CD4-positive, CD25-positive, alpha-beta regulatory T cell (primary cell): ENCODE measurements around the gene TLNRD1. TPM values are rescaled to one million over a fixed set of nuclear protein-coding genes. Genes with fewer than 3 reads are reported as not detected.

ENCODE experiments used
- ATAC-seq, 2 donors: fragments of 150-1000 bp; cut with Tn5 transposase; one replicate each; pipeline ENCODE4 v1.10.0; 2021; ENCODE audit warnings: low read depth in 2 of 2, moderate number of reproducible peaks in 2 of 2, moderate library complexity in 1 of 2
- DNase-seq, 3 donors: peaks; one replicate each; pipeline versions ENCODE4 v3.0.0 to v3.0.0-alpha.2; 2012 to 2022; ENCODE audit warnings: mixed read lengths in 1 of 3
- H3K27ac ChIP-seq: one replicate; pipeline ENCODE4 v1.7.0; 2013; ENCODE audit warnings: mild to moderate bottlenecking, low read length; ENCODE audit not compliant: insufficient read depth, poor library complexity, severe bottlenecking
- H3K27me3 ChIP-seq: one replicate; pipeline ENCODE4 v1.7.0; 2013; ENCODE audit warnings: low read length; ENCODE audit not compliant: control insufficient read depth, insufficient read depth
- H3K36me3 ChIP-seq: one replicate; pipeline ENCODE4 v1.7.0; 2013; ENCODE audit warnings: mild to moderate bottlenecking, low read length, moderate library complexity; ENCODE audit not compliant: control insufficient read depth, insufficient read depth
- H3K4me1 ChIP-seq: 2 replicates; pipeline ENCODE4 v1.7.0; 2013; ENCODE audit warnings: mild to moderate bottlenecking, low read length; ENCODE audit not compliant: insufficient read depth, control insufficient read depth, poor library complexity, severe bottlenecking
- H3K4me3 ChIP-seq: one replicate; pipeline ENCODE4 v1.7.0; 2013; ENCODE audit warnings: low read depth, mild to moderate bottlenecking, low read length, moderate library complexity
- H3K9me3 ChIP-seq, 2 experiments: 1 replicate in 1 of 2; 2 replicates in 1 of 2; pipeline ENCODE4 v1.7.0; 2013; ENCODE audit warnings: low read length in 2 of 2, mild to moderate bottlenecking in 1 of 2, moderate library complexity in 1 of 2; ENCODE audit not compliant: control insufficient read depth in 2 of 2
- H3K27ac Mint-ChIP-seq, 3 donors: one replicate each; pipeline ENCODE4 v1.8.0; 2020 to 2022; ENCODE audit warnings: mild to moderate bottlenecking in 3 of 3, mixed read lengths in 3 of 3, moderate library complexity in 2 of 3
- H3K27me3 Mint-ChIP-seq: one replicate; pipeline ENCODE4 v1.8.0; 2022; ENCODE audit warnings: mild to moderate bottlenecking, mixed read lengths
- H3K36me3 Mint-ChIP-seq: one replicate; pipeline ENCODE4 v1.8.0; 2020; ENCODE audit warnings: mixed read lengths
- H3K4me1 Mint-ChIP-seq, 4 donors: one replicate each; pipeline ENCODE4 v1.8.0; 2020 to 2022; ENCODE audit warnings: mixed read lengths in 4 of 4, mild to moderate bottlenecking in 1 of 4
- H3K4me3 Mint-ChIP-seq, 4 donors: one replicate each; pipeline ENCODE4 v1.8.0; 2020 to 2022; ENCODE audit warnings: mild to moderate bottlenecking in 4 of 4, mixed read lengths in 4 of 4, moderate library complexity in 3 of 4
- H3K9me3 Mint-ChIP-seq, 7 donors: one replicate each; pipeline ENCODE4 v1.8.0; 2020 to 2022; ENCODE audit warnings: mixed read lengths in 7 of 7, mild to moderate bottlenecking in 3 of 7, moderate library complexity in 2 of 7
- polyA plus RNA-seq, 4 donors: library from polyadenylated mRNA; unstranded; fragments of 300-500 nt; fragmentation: Illumina TruSeq; gene quantifications; one replicate each; pipeline ENCODE4 v1.2.3, GENCODE V29; 2021
- total RNA-seq: library from RNA; stranded (reverse); gene quantifications from one replicate; pipeline ENCODE4 v1.2.3, GENCODE V29; 2022

The TLNRD1 gene
- total and polyA plus RNA-seq, 5 donors from 2014 or later: 3.1 to 17.7 (median 4.6) TPM

GRCh38 chr15:80996247-80996646 is 4.5 kb upstream of the TLNRD1 start:
- H3K27me3 Mint-ChIP-seq: no peaks in the 10 kb centered on the region
- DNase-seq (peak in 1 of 3 donors; percentile 63), ATAC-seq (no peak)
- H3K27me3 ChIP-seq: no peaks in the 10 kb centered on the region
- peaks cover 23 to 51% (median 30%) of the 10 kb centered on the region in 4 donors for H3K4me1 Mint-ChIP-seq
- H3K9me3 Mint-ChIP-seq: peaks cover 0 to 8% (median 0%) of the 10 kb centered on the region in 7 donors
- H3K4me3 ChIP-seq: no peak overlapping the region
- H3K27ac Mint-ChIP-seq: peak overlapping the region in 1 of 3 donors; percentile 17
- H3K27ac ChIP-seq: no peak overlapping the region
- H3K36me3 ChIP-seq: no peaks in the 10 kb centered on the region
- H3K9me3 ChIP-seq: peaks cover 0 to 3% of the 10 kb centered on the region in 2 experiments
- H3K4me3 Mint-ChIP-seq: peak overlapping the region in 1 of 4 donors; percentile 33
- no peaks in the 10 kb centered on the region for H3K36me3 Mint-ChIP-seq
- peaks cover 29% of the 10 kb centered on the region for H3K4me1 ChIP-seq

GRCh38 chr15:80997692-80998091 is 3.0 kb upstream of the TLNRD1 start:
- Mint-ChIP-seq H3K27me3 (no peaks in the 10 kb centered on the region), H3K27ac (peak overlapping the region in 2 of 3 donors; percentile 17 to 88), H3K4me1 (peaks cover 16 to 41% (median 22%) of the 10 kb centered on the region in 4 donors), H3K4me3 (peak overlapping the region in 2 of 4 donors; percentile 57 to 88), H3K36me3 (no peaks in the 10 kb centered on the region), H3K9me3 (peaks cover 0 to 8% (median 0%) of the 10 kb centered on the region in 7 donors)
- no peaks in the 10 kb centered on the region for H3K27me3 ChIP-seq
- peak overlapping the region; percentile 61 for H3K27ac ChIP-seq
- H3K9me3 ChIP-seq: peaks cover 0 to 3% of the 10 kb centered on the region in 2 experiments
- DNase-seq (no peak), ATAC-seq (no peak)
- H3K4me1 ChIP-seq: peaks cover 29% of the 10 kb centered on the region
- no peaks in the 10 kb centered on the region for H3K36me3 ChIP-seq
- no peak overlapping the region for H3K4me3 ChIP-seq

DNA sequence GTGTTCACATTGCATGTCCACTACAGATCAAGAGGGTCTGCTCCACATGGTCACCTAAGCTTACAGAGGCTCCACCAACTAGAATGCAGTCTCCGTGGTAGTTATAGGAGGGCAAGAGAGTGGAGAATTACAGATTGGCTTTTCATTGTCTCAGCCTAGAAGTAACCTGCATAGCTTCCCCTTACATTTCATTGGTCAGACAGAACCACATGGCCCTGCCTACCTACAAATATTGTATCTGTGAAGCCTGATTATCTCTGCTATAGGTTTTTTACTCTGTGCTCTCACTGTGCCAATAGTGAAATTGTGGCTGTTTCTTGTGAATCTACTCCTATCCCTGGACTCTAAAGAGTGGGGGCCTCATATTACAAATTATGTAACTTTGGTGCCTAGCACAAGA is 2.5 kb upstream of the TLNRD1 start:
- no peak overlapping the region for H3K4me3 ChIP-seq
- H3K27ac ChIP-seq: peak overlapping the region; percentile 61
- H3K27ac Mint-ChIP-seq: peak overlapping the region; percentile 76 to 92 (median 88)
- peaks cover 0 to 3% of the 10 kb centered on the region in 2 experiments for H3K9me3 ChIP-seq
- H3K4me3 Mint-ChIP-seq: peak overlapping the region; percentile 58 to 88 (median 73)
- H3K4me1 Mint-ChIP-seq: peaks cover 16 to 45% (median 22%) of the 10 kb centered on the region in 4 donors
- H3K9me3 Mint-ChIP-seq: peaks cover 0 to 8% (median 0%) of the 10 kb centered on the region in 7 donors
- ATAC-seq: no peak
- peak in 2 of 3 donors; percentile 30 to 40 for DNase-seq
- H3K4me1 ChIP-seq: peaks cover 34% of the 10 kb centered on the region
- H3K27me3 Mint-ChIP-seq: no peaks in the 10 kb centered on the region
- H3K36me3 Mint-ChIP-seq: peaks cover under 1% of the 10 kb centered on the region
- H3K27me3 ChIP-seq: no peaks in the 10 kb centered on the region
- H3K36me3 ChIP-seq: no peaks in the 10 kb centered on the region

DNA sequence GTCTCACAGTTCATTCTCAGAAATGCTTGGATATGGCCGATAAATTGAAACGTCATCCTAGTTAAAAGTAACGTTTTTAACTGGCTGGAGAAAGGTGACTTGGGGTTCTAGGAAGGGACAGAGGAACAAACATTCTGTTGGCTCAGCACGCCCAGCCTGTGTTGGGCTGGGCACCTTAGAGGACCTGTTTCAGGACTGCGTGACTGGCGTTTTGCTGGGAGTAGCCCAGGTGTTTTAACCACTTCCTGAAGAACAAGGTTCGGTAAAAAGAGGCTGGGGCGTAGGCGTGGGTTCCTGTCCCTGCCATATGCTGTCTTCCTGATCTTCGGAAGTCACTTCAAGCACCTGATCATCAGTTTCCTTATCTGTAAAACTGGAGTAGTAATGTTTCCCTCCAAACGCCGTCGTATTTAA is 1.1 kb upstream of the TLNRD1 start:
- Histone ChIP-seq H3K9me3 (peaks cover 0 to 3% of the 10 kb centered on the region in 2 experiments), H3K27me3 (no peaks in the 10 kb centered on the region), H3K4me1 (peaks cover 48% of the 10 kb centered on the region), H3K36me3 (peaks cover 3% of the 10 kb centered on the region), H3K27ac (peak overlapping the region; percentile 93), H3K4me3 (peak overlapping the region; percentile 88)
- peak overlapping the region; percentile 95 to 99 (median 98) for H3K27ac Mint-ChIP-seq
- no peaks in the 10 kb centered on the region for H3K27me3 Mint-ChIP-seq
- peak overlapping the region; percentile 98 for H3K4me3 Mint-ChIP-seq
- peaks cover 0 to 8% (median 0%) of the 10 kb centered on the region in 7 donors for H3K9me3 Mint-ChIP-seq
- H3K36me3 Mint-ChIP-seq: peaks cover 7% of the 10 kb centered on the region
- ATAC-seq: peak; percentile 15 to 30
- peaks cover 28 to 58% (median 35%) of the 10 kb centered on the region in 4 donors for H3K4me1 Mint-ChIP-seq
- DNase-seq: peak; percentile 48 to 95 (median 53)

GRCh38 chr15:81000144-81000623 is 539 bp upstream of the TLNRD1 start:
- peaks cover 0 to 3% of the 10 kb centered on the region in 2 experiments for H3K9me3 ChIP-seq
- H3K27me3 ChIP-seq: no peaks in the 10 kb centered on the region
- H3K36me3 Mint-ChIP-seq: peaks cover 7% of the 10 kb centered on the region
- H3K9me3 Mint-ChIP-seq: peaks cover 0 to 8% (median 0%) of the 10 kb centered on the region in 7 donors
- no peak for ATAC-seq
- H3K4me1 Mint-ChIP-seq: peaks cover 32 to 63% (median 40%) of the 10 kb centered on the region in 4 donors
- peak overlapping the region; percentile 95 to 99 (median 98) for H3K27ac Mint-ChIP-seq
- H3K4me3 ChIP-seq: peak overlapping the region; percentile 88
- peak overlapping the region; percentile 98 for H3K4me3 Mint-ChIP-seq
- H3K27me3 Mint-ChIP-seq: no peaks in the 10 kb centered on the region
- peak overlapping the region; percentile 93 for H3K27ac ChIP-seq
- peaks cover 54% of the 10 kb centered on the region for H3K4me1 ChIP-seq
- peaks cover 3% of the 10 kb centered on the region for H3K36me3 ChIP-seq
- DNase-seq: no peak

GRCh38 chr15:81001152-81002008 is 657 bp downstream of the TLNRD1 start:
- DNase-seq (peak; percentile 46 to 64 (median 48)), ATAC-seq (peak; percentile 25 to 37)
- H3K27ac ChIP-seq: peak overlapping the region; percentile 93
- Mint-ChIP-seq H3K4me1 (peaks cover 37 to 67% (median 47%) of the 10 kb centered on the region in 4 donors), H3K4me3 (peak overlapping the region; percentile 88 to 98 (median 98)), H3K36me3 (peaks cover 7% of the 10 kb centered on the region), H3K9me3 (peaks cover 0 to 3% (median 0%) of the 10 kb centered on the region in 7 donors), H3K27ac (peak overlapping the region; percentile 15 to 95 (median 20)), H3K27me3 (no peaks in the 10 kb centered on the region)
- H3K9me3 ChIP-seq: peaks cover 0 to under 1% of the 10 kb centered on the region in 2 experiments
- no peak overlapping the region for H3K4me3 ChIP-seq
- no peaks in the 10 kb centered on the region for H3K27me3 ChIP-seq
- peaks cover 3% of the 10 kb centered on the region for H3K36me3 ChIP-seq
- peaks cover 57% of the 10 kb centered on the region for H3K4me1 ChIP-seq

- Histone ChIP-seq H3K4me3 (no peak overlapping the region), H3K9me3 (no peaks in the 10 kb centered on the region), H3K4me1 (peaks cover 57% of the 10 kb centered on the region), H3K27ac (peak overlapping the region; percentile 93), H3K27me3 (no peaks in the 10 kb centered on the region), H3K36me3 (peaks cover 3% of the 10 kb centered on the region)
- ATAC-seq (no peak), DNase-seq (no peak)
- Mint-ChIP-seq H3K9me3 (peaks cover 0 to 3% (median 0%) of the 10 kb centered on the region in 7 donors), H3K27ac (peak overlapping the region in 1 of 3 donors; percentile 15), H3K4me3 (peak overlapping the region; percentile 73 to 85 (median 82)), H3K36me3 (peaks cover 7% of the 10 kb centered on the region), H3K4me1 (peaks cover 37 to 70% (median 48%) of the 10 kb centered on the region in 4 donors), H3K27me3 (no peaks in the 10 kb centered on the region)
These were observed 1.2 kb downstream of the TLNRD1 start for GRCh38 chr15:81002009-81002330.
